ENCODE results near the gene GTSE1.
"Not testable (repeated sequence)": the region's sequence is repeated elsewhere in the genome, so short reads cannot be mapped to it uniquely, and the experiment has no call there.

Gene GTSE1, protein sequence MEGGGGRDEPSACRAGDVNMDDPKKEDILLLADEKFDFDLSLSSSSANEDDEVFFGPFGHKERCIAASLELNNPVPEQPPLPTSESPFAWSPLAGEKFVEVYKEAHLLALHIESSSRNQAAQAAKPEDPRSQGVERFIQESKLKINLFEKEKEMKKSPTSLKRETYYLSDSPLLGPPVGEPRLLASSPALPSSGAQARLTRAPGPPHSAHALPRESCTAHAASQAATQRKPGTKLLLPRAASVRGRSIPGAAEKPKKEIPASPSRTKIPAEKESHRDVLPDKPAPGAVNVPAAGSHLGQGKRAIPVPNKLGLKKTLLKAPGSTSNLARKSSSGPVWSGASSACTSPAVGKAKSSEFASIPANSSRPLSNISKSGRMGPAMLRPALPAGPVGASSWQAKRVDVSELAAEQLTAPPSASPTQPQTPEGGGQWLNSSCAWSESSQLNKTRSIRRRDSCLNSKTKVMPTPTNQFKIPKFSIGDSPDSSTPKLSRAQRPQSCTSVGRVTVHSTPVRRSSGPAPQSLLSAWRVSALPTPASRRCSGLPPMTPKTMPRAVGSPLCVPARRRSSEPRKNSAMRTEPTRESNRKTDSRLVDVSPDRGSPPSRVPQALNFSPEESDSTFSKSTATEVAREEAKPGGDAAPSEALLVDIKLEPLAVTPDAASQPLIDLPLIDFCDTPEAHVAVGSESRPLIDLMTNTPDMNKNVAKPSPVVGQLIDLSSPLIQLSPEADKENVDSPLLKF

DNA sequence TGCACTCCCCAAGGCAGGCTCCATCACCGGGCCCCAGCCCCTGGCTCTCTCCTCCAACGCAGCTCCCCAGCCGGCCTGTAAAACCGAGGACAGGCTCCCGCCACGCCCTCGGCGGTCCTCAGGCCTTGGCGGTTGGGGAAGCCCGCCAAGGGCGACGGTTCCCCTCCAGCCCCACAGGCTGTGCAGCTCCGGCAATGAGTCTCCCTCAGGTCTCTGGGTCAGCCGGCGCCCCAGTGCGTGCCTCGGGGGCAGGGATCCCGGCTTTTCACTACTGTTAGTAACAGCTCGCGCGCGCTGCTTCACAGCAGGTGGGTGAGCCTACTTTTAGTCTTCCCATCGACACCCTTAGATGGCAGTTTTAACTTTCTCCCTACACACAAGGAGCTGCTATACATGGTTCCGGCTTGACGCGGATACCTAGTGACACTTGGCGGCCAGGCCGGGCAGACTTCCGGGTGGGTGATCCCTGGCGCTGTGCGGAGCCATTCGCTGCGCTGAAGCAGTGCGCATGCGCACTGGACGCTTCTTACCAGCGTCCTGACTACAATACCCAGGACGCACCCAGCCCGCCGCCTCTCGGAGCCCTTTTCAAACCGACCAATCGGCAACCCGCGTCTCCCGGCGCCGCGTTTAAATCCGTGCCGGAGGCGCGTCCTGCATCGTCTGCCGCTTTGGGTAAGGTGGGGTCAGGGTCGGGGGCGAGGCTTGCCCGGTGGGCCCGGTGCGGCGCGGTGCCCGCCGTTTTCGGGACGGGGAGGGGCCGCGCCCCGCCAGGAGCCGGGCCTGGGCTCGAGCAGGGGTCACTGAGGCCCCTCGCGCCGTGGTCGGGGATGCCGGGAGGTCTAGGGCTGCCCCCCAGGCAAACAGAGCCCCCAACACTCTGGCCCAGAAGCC, at the start of gene GTSE1:
Gene GTSE1 (plus strand): TSS at position 614 of the 894 bp plus-strand sequence. CDS start 531 bp downstream, outside the sequence.
- peak; percentile 99 for DNase-seq

GRCh38 chr22:46247443-46247975, 49.2 kb upstream of the GTSE1 start:
- DNase-seq = no peak

DNA sequence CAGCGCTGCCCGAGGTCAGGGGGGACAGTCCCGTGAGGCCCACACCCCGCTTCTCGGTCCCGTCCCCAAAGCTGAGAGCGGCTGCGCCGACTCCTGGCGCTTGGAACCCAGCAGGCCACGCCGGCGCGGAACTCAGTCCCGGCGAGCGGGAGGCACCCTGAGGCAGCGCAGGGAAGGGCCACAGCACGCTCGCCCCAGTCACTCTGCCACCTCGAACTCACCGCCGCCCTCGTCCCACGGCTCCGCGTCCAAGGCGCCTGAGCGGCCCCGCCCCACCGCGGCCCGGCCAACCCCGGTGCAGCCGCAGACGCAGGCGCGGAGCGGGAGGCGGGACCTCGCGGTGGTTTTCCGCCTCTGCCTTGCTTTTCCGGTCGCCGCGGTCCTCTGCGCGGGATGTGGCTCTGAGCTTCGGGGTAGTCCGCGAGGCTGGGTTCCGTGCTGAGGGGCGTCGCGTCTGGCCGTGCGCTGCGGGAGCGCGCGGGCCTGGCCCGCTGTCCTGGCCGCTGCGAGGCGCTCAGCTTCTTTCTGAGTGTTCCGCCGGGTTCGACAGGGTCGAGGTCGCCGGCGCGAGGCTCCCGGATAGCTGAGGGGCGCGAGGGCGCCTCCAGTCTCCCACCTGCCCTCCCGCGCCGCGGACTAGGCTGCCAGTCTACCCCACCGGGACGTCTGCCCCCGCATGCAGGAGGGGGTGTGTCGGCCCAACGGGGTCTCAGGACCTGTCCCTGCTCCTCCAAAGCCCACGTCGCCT, 46.5 kb upstream of the GTSE1 start, which contains the start of gene CDPF1:
Gene CDPF1 (minus strand): TSS at position 259 of the 748 bp plus-strand sequence. CDS start 2,009 bp downstream, outside the sequence.
- DNase-seq = peak; percentile 93

- peak; percentile 12 for DNase-seq
These were observed 45.9 kb upstream of the GTSE1 start for GRCh38 chr22:46250783-46251125.

DNA sequence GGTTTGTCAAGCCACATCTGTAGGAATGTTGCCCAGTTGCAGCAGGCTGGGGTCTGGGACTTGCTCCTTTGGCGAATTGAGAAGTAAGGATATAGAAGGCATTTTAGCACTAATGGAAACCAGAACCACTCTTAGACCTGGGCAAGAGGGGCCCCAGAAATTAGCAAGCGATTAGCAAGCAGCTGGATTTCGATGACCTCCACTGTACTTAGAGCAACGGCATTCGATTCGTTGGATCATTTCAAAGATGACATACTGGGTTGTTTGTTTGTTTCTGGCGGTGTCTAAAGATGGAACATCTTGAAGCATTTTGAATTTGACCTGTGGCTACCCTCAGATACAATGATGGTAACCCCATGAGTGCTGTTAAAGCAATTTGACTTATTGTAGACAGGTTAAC, 45.4 kb upstream of the GTSE1 start:
- no peak for DNase-seq

DNA sequence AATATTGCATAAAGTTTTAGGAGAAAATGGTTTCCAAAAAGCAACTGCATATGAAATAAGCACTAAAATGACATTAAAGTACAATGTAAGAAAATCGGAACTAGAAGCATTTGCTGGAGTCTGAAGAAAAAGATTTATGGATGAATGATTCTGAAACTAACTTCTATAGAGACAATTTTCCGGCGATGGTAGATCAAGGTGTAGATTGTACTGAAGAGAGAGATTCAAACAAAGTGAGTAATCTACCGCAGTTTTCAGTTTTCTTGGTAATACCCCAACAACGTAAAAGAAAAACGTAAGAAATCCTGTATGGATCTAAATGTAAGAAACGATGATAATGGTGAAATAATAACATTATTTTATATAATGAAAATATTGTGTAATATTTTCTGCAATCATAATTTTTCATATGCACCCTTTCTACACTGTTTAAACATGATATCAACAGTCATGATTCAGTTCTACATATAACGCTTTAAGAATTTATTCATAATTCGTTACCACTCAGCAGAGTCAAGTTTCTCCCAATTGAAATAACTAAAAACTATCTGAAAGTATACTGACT, 44.8 kb upstream of the GTSE1 start:
- no peak for DNase-seq

GRCh38 chr22:46256358-46256958, 40.2 kb upstream of the GTSE1 start:
- DNase-seq = no peak

- DNase-seq = no peak
These were observed 37.3 kb upstream of the GTSE1 start for GRCh38 chr22:46259374-46259773.

GRCh38 chr22:46260038-46260437, 36.6 kb upstream of the GTSE1 start:
- DNase-seq = no peak

GRCh38 chr22:46262449-46263215, 34.0 kb upstream of the GTSE1 start:
- DNase-seq = peak; percentile 63

DNA sequence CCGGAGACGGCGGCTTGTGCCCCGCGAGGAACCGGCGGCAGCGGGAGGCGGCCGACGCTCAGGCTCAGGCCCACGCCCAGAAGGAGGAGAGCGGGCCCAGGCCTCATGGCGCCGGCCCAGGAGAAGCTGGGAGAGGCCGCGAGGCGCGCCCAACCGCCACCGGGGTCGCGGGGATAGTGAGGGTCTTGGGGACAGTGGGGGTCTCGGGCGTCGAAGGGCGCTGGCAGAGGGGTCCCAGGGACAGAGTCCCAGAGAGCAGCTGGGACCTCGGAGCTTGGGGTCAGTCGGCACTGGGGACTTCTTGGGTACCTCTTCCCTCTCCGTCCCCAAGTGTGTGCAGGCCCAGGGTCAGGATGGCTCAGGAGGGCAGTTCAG, 33.5 kb upstream of the GTSE1 start, which contains the start of gene PKDREJ:
Gene PKDREJ (minus strand): TSS at position 128 of the 375 bp plus-strand sequence. CDS start 21 bp downstream, at position 107.
- no peak for DNase-seq

GRCh38 chr22:46264520-46264919, 32.1 kb upstream of the GTSE1 start:
- not testable (repeated sequence) for DNase-seq

GRCh38 chr22:46265627-46266026, 31.0 kb upstream of the GTSE1 start:
- not testable (repeated sequence) for DNase-seq

DNA sequence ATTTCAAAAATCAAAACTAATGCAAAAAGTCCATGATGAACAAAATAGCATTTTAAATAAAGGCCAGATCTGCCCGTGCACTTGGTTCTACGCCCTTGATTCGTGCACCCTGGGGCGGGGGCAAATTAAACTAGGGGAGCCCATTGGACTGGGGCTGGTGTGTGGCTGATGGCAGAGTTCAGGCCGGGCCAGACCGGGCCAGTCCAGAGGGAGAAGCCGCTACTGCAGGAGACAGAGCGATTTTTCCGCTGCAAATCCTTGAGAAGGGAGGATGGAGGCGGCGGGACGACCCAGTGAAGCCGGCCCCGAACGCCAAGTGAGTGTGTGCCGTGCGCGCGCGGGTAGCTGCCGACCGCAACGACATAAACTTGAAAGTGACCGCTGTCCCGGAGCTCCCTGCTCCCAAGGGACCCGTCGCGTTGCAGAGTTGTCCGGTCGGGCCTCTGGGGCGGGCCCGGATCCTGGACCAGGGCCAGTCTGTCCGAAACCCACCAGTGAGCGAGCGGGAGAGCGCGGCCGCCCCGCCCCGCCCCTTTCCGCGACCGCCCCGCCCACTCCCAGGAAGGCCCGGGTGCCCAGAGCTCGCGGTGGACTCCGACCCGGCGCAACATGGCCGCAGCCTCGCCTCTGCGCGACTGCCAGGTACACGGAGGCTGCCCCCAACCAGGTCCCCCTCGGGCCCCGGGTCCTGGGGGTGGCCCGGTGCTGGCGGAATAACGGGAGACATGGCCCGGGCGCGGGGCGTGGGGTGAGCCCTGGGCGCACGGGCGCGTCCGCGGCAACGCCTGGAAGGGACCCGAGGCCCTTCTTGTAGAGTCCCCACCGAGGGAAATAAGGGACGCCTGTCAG, 29.0 kb upstream of the GTSE1 start, which contains the start of gene TTC38:
Gene TTC38 (plus strand): TSS at position 578 of the 849 bp plus-strand sequence. CDS start 32 bp downstream, at position 610.
- DNase-seq = peak; percentile 66

DNA sequence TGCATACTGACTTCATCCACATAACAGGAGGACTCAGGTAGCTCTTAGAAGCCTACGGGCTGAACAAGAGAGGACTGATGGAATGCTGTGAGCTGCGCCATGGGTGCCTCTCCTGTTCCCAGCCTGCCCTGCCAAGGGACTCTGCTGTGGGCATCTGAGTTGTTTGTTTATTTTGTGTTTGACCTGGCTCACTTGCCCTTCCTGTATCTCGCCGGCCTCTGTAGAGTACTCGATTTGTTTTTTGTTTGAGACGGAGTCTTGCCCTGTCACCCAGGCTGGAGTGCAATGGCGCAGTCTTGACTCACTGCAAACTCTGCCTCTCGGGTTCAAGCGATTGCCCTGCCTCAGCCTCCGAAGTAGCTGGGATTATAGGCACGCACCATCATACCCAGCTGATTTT, 27.1 kb upstream of the GTSE1 start:
- no peak for DNase-seq

DNA sequence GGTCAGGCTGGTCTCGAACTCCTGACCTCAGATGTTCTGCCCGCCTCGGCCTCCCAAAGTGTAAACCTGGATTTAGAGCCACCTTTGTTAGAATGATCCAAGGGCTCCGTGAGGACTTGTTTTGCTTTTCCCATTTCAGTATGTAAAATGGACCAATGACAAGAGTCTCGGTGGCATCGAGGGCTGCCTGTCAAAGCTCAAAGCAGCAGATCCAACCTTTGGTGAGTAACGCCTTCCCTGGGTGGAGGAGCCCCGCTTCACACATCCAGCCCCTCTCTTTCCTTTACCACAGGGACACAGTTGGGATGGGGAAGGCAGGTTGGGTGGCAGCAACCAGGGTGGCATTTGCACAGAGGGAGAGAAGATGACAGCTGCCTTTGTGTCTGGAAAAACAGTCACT, 24.5 kb upstream of the GTSE1 start:
- DNase-seq = no peak

GRCh38 chr22:46272762-46273431, 23.8 kb upstream of the GTSE1 start:
- DNase-seq = no peak

- DNase-seq = no peak
These were observed 23.1 kb upstream of the GTSE1 start for GRCh38 chr22:46273432-46274148.
